ENCODE data around the gene PRR13.
"Not testable (repeated sequence)": the region's sequence is repeated elsewhere in the genome, so short reads cannot be mapped to it uniquely, and the experiment has no call there.

Gene PRR13

GRCh38 chr12:53441040-53441833 is at the start of gene PRR13:
Gene PRR13 (plus strand): TSS chr12:53441734. CDS start chr12:53442715, 981 bp downstream.
- peak; percentile 100 for DNase-seq (ENCODE audit: low spot score)

GRCh38 chr12:53399896-53400295 is 41.6 kb upstream of the PRR13 start:
- DNase-seq (ENCODE audit: low spot score), result no peak

DNA sequence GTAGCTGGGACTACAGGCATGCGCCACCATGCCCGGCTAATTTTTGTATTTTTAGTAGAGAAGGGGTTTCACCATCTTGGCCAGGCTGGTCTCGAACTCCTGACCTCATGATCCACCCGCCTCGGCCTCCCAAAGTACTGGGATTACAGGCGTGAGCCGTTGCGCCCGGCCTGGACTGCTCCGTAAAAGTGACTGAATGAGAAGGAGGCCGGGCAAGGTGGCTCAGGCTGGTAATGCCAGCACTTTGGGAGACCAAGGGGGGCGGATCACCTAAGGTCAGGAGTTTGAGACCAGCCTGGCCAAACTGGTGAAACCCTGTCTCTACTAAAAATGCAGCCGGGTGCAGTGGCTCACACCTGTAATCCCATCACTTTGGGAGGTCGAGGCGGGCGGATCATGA is 39.2 kb upstream of the PRR13 start:
- not testable (repeated sequence) for DNase-seq (ENCODE audit: low spot score)

DNA sequence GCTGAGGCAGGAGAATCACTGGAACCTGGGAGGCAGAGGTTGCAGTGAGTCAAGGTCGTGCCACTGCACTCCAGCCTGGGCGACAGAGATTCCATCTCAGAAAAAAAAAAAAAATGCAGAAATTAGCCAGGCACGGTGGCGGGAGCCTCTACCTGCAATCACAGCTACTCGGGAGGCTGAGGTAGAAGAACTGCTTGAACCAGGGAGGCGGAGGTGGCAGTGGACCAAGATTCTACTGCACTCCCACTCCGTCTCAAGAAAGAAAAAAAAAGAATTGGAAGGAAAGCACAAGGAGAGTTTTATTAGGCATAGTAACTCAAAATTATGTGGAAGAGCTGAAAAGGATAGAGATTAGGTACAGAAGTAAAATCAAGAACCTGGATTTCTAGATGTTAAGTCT is 38.7 kb upstream of the PRR13 start:
- no peak for DNase-seq (ENCODE audit: low spot score)

DNA sequence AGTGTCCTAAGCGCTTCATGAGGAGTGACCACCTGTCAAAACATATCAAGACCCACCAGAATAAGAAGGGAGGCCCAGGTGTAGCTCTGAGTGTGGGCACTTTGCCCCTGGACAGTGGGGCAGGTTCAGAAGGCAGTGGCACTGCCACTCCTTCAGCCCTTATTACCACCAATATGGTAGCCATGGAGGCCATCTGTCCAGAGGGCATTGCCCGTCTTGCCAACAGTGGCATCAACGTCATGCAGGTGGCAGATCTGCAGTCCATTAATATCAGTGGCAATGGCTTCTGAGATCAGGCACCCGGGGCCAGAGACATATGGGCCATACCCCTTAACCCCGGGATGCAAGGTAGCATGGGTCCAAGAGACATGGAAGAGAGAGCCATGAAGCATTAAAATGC is 30.6 kb upstream of the PRR13 start:
- DNase-seq (ENCODE audit: low spot score), result no peak

GRCh38 chr12:53413485-53414204 is 27.9 kb upstream of the PRR13 start:
- no peak for DNase-seq (ENCODE audit: low spot score)

GRCh38 chr12:53414756-53415417 is 26.6 kb upstream of the PRR13 start:
- no peak for DNase-seq (ENCODE audit: low spot score)

DNA sequence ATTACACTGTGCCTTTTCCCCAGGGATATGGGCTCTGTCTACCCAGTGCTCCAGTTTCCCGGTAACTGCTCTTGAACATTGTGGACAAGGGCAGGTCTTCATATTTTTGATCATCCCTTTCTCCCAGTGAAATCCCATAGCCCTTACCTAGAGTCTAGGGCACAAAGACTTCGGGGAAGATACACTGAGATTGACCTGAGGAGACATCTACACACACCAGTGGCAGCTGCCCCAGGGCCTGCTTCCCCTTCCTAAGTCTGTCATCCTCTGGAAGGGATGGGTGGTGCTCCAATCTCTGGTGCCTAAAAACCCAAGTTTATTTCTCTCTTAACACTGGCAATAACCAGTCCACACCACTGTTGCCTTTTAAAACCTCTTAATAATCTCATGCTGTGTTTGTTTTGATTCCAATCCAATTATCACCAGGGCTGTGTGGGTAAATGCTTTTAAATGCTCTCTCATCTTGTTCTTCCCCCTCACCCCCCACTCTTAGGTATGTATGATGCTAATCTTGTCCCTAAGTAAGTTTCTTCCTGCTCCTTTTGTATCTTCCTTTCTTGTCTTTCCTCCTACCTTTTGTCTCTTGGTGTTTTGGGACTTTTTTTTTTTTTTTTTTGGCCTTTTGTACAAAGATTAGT is 25.7 kb upstream of the PRR13 start:
- not testable (repeated sequence) for DNase-seq (ENCODE audit: low spot score)

DNA sequence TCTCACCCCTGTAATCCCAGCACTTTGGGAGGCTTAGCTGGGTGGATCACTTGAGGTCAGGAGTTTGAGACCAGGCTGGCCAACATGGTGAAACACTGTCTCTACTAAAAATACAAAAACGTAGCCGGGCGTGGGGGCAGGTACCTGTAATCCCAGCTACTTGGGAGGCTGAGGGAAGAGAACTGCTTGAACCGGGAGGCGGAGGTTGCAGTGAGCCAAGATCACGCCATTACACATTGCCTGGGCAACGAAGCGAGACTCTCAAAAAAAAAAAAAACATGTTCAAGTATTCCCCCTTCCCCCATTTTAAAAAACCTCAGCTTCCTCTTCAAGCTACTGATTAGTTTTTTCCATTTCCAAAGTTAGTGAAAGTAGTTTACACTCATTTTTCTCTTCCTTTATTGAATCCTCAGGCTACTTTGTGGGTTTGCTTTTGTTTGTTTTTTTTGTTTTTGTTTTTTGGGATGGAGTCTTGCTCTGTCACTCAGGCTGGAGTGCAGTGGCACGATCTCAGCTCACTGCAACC is 24.2 kb upstream of the PRR13 start:
- DNase-seq (ENCODE audit: low spot score), result peak; percentile 25

DNA sequence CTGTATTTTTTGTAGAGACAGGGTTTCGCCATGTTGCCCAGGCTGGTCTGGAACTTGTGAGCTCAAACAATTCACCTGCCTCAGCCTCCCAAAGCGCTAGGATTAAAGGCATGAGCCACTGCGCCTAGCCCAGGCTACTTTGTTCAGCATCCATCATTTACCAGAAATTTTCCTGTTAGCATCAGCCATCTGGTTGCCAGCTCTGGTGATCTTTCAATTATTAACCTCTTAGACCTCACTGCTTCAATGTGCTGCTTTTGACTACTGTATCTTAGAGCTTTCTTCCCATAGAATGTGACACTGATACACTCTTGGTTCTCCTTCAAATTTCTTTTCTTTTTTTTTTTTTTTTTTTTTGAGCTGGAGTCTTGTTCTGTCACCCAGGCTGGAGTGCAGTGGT is 23.3 kb upstream of the PRR13 start:
- DNase-seq (ENCODE audit: low spot score), result no peak

GRCh38 chr12:53419756-53420155 is 21.8 kb upstream of the PRR13 start:
- DNase-seq (ENCODE audit: low spot score), result no peak

DNA sequence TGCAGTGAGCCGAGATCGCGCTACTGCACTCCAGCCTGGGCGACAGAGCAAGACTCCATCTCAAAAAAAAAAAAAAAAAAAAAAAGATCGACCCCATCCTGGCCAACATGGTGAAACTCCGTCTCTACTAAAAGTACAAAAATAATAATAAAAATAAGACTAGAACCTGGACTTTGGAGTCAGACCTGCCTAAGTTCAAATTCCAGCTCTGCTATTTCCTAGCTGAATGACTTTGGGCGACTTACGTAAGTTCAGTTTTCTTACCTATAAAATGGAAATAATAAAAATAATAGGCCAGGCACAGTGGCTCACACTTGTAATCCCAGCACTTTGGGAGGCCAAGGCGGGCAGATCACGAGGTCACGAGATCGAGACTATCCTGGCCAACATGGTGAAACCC is 19.3 kb upstream of the PRR13 start:
- DNase-seq (ENCODE audit: low spot score), result not testable (repeated sequence)

GRCh38 chr12:53423597-53423996 is 17.9 kb upstream of the PRR13 start, which contains the start of gene AMHR2:
Gene AMHR2 (plus strand): TSS chr12:53423855. CDS start chr12:53423935, 80 bp downstream.
- DNase-seq (ENCODE audit: low spot score), result no peak

DNA sequence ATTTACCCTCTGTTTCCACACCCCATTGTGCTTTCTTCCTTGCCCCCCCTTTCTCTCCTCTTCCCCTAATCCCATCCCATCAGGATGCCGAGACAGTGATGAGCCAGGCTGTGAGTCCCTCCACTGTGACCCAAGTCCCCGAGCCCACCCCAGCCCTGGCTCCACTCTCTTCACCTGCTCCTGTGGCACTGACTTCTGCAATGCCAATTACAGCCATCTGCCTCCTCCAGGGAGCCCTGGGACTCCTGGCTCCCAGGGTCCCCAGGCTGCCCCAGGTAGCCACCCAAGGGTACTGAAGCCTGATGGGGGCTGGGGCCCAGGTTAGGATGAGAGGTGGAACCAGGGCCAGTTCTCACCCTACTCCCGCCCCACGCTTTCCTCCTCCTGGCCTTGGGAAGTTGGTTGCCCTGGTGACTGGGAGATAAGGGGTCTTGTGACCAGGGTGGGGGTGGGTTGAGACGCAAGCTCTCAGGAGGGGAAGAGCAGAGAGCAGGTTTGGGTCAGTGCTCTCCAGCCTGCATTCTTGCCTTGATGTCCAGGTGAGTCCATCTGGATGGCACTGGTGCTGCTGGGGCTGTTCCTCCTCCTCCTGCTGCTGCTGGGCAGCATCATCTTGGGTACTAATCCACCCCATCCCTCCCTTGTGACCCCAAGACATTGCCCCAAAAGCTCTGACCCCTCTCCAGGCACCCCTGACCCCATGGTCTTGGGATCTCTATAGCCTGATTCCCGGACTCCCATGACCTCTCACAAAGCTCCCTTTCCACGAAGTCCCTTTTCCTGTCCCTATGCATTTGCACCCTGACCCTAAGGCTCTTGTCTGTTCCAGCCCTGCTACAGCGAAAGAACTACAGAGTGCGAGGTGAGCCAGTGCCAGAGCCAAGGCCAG is 16.7 kb upstream of the PRR13 start:
- DNase-seq (ENCODE audit: low spot score), result no peak

DNA sequence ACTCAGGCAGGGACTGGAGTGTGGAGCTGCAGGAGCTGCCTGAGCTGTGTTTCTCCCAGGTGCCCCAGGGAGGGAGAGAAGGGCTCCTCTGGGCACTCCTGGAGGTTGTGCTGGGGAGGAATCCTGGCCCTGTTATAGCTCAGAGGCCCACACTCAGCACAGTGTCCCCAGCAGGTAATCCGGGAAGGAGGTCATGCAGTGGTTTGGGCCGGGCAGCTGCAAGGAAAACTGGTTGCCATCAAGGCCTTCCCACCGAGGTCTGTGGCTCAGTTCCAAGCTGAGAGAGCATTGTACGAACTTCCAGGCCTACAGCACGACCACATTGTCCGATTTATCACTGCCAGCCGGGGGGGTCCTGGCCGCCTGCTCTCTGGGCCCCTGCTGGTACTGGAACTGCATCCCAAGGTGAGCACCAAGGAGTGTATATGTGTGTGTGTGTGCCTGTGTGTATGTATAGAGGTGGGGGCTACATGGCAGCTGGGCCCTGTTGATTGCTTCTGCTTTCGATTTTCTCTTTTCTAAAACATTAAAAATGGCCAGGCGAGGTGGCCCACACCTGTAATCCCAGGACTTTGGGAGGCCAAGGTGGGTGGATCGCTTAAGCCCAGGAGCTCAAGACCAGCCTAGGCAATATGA is 15.9 kb upstream of the PRR13 start:
- DNase-seq (ENCODE audit: low spot score), result no peak

DNA sequence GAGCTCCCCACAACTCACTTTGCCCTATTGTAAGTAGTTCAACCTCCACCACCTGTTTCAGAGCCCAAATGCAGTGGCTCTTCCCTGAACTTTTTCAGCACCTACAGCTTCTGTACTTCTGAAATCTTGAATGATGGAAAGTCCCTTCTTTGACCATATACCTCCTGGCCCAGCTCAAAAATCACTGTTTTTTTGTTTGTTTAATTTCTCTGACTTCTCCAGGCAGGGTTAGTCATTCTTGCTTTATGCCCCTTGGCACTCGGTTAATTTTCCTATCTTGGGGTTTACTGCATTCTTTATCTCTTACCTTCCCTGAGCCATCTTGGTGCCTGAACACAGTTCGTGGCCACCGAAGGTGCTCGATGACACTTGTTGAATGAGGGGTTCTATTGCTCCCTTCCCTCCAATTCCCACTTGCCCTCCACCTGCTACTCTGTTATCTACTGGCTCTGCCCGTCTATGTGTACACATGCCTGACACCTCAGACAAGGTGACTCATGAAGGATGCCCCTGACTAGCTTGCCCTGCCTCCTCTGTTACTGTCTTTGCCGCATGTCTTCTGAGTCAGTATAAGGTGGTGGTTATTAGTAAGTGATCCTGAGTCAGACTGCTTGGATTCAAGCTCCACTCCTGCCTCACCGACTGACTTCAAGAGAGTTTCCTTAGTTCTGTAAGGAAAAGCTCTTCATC is 13.5 kb upstream of the PRR13 start:
- peak; percentile 52 for DNase-seq (ENCODE audit: low spot score)

- DNase-seq (ENCODE audit: low spot score), result no peak
Observed at GRCh38 chr12:53428741-53429140, 12.8 kb upstream of the PRR13 start.

DNA sequence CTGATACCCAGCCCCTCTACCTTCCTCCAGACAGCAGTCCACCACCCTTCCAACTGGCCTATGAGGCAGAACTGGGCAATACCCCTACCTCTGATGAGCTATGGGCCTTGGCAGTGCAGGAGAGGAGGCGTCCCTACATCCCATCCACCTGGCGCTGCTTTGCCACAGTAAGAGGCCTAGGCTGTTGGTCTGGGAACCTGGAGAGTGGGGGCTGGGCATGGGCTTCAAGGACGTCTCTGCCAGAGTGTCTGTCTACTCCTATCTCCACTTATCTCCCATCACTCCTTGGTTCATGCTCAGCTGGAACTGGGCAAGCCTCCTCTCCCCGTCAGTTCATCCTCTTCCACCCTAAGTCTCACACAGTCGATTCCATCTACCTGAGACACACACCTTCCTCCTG is 11.4 kb upstream of the PRR13 start:
- DNase-seq (ENCODE audit: low spot score), result no peak

GRCh38 chr12:53431187-53431586 is 10.3 kb upstream of the PRR13 start:
- no peak for DNase-seq (ENCODE audit: low spot score)

DNA sequence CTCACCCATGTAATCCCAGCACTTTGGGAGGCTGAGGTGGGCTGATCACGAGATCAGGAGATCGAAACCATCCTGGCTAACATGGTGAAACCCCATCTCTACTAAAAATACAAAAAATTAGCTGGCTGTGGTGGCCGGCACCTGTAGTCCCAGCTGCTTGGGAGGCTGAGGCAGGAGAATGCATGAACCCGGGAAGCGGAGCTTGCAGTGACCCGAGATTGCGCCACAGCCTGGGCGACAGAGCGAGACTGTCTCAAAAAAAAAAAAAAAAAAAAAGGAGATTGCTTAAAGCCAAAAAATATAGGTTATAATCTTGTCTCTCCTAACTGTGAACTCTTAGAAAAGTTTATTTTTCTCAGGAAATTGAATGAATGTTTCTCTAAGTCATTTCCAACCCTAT is 6.2 kb upstream of the PRR13 start:
- DNase-seq (ENCODE audit: low spot score), result not testable (repeated sequence)

All from activated CD4-positive, alpha-beta T cell treated with anti-CD3 and anti-CD28 coated beads, Interleukin-2, Interleukin-4, amounts not matched to agents 100 ng/mL and 50 ng/mL, durations not matched to agents 16 hours and 8 hours (primary cell).